ENCODE data around the gene SYT15.

SYT15 gene

GRCh38 chr10:46544989-46545791 lies 33.7 kb upstream of the SYT15 start:
- no peak for DNase-seq (ENCODE audit: low read depth, low spot score)

GRCh38 chr10:46545861-46546590 lies 32.9 kb upstream of the SYT15 start:
- DNase-seq (ENCODE audit: low read depth, low spot score): no peak

GRCh38 chr10:46546591-46547540 lies 32.1 kb upstream of the SYT15 start:
- no peak for DNase-seq (ENCODE audit: low read depth, low spot score)

GRCh38 chr10:46547541-46548497 lies 31.1 kb upstream of the SYT15 start:
- DNase-seq (ENCODE audit: low read depth, low spot score): no peak

- no peak for DNase-seq (ENCODE audit: low read depth, low spot score)
These were observed 30.3 kb upstream of the SYT15 start for GRCh38 chr10:46548498-46549090.

- no peak for DNase-seq (ENCODE audit: low read depth, low spot score)
These were observed 29.5 kb upstream of the SYT15 start for GRCh38 chr10:46549171-46550075.

GRCh38 chr10:46550076-46550790 lies 28.7 kb upstream of the SYT15 start:
- DNase-seq (ENCODE audit: low read depth, low spot score): no peak

GRCh38 chr10:46550795-46551700 lies 27.9 kb upstream of the SYT15 start:
- DNase-seq (ENCODE audit: low read depth, low spot score): no peak

- no peak for DNase-seq (ENCODE audit: low read depth, low spot score)
These were observed 27.0 kb upstream of the SYT15 start for GRCh38 chr10:46551701-46552525.

GRCh38 chr10:46552526-46553237 lies 26.2 kb upstream of the SYT15 start:
- no peak for DNase-seq (ENCODE audit: low read depth, low spot score)

- no peak for DNase-seq (ENCODE audit: low read depth, low spot score)
These were observed 25.5 kb upstream of the SYT15 start for GRCh38 chr10:46553238-46554049.

GRCh38 chr10:46554166-46554781 lies 24.7 kb upstream of the SYT15 start:
- no peak for DNase-seq (ENCODE audit: low read depth, low spot score)

GRCh38 chr10:46555366-46555712 lies 23.6 kb upstream of the SYT15 start:
- DNase-seq (ENCODE audit: low read depth, low spot score): no peak

GRCh38 chr10:46555713-46556514 lies 23.0 kb upstream of the SYT15 start:
- DNase-seq (ENCODE audit: low read depth, low spot score): no peak
